Stromal cell of bone marrow (primary cell): ENCODE data around the gene CNTN6.

Experiments
- DNase-seq: peaks from one replicate; pipeline ENCODE4 v3.0.0-alpha.2; 2012; ENCODE audit warnings: low read depth

CNTN6 gene

DNA sequence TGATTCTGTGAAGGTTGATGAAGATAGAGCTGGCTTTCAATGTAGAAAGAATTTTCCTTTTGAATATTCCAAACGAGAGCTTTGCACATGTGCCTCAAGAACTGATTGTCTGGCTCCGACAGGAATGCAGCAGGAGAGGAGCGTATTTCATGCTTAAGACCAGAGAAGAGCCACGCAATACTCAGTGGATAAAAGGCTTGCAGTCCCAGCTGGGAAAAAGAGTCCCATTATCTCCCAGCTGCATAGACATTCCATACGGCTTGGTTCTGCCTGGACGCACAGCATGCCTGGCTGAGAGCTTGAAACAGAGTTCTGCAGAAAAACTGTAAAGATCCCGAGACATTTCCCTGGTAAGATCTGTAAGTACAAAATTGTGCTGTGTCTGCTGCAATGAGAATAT, at the start of gene CNTN6:
TSS of gene CNTN6 (plus strand) at position 254 of the 400 bp plus-strand sequence. CDS start 54,985 bp downstream, outside the sequence.
- DNase-seq: no peak

- no peak for DNase-seq
Observed at GRCh38 chr3:1048558-1048957, 44.3 kb upstream of the CNTN6 start.

GRCh38 chr3:1055870-1056269, 37.0 kb upstream of the CNTN6 start:
- DNase-seq: no peak

DNA sequence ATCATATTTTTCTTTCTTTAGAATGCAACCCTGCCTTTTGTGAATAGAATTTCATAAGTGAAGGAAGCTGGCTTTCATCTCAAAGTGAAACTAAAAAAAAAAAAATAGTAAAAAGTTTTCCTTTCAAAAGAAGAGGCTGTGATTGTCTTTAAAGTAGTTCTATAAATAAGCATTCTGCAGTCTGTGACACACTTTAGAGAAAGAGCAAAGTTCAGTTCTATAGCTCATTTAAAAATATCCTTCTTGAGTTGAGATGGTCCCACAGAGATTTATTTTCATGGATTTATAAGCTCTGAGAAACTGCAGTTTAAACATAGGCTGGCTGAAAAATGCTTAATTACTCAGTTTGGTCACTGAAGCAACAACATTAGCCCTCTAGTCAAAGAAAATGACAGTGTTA, 36.1 kb upstream of the CNTN6 start:
- DNase-seq: no peak

DNA sequence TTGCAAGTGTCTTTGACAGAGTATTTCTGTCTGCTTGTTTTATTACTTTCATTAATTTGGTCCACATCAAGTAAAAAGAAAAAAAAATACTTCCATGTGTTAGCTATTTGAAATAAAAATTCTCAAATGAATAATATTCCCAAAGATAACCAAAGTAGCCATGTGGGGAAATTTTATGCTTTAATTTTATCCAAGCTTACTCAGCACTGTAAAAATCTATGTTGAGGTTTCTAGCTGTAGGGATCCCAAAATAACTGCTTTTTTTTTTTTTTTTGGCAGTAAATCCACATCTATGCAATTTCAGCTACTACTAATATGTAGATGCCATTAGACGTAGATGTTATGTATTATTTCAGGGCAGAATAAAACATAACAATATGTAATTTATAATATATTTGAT, 35.4 kb upstream of the CNTN6 start:
- DNase-seq: no peak

GRCh38 chr3:1068985-1069384, 23.8 kb upstream of the CNTN6 start:
- no peak for DNase-seq

GRCh38 chr3:1072041-1072440, 20.8 kb upstream of the CNTN6 start:
- no peak for DNase-seq

- DNase-seq: no peak
Observed at GRCh38 chr3:1079662-1080061, 13.2 kb upstream of the CNTN6 start.

GRCh38 chr3:1082108-1082507, 10.7 kb upstream of the CNTN6 start:
- DNase-seq: peak; percentile 30

GRCh38 chr3:1087066-1087560, 5.7 kb upstream of the CNTN6 start:
- peak; percentile 89 for DNase-seq

GRCh38 chr3:1088503-1088902, 4.3 kb upstream of the CNTN6 start:
- no peak for DNase-seq

DNA sequence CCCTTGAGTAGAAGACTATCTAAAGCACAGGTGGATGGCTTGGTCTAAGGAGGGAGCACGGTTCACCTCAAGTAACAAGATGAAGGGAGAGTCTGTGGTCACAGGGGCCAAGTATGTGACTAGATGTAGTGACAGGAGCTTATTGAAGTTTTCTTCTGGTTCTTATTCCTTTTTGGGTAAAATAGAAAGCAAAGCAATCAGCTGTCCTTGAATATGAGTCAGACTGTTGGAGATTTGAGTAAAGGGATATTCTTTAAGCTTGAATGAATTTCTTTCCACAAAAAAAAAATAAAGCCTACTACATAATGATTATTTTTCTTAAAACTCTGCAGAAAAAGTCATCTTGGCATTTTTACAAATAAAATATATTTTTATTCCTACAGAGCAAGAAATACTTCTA, 1.5 kb upstream of the CNTN6 start:
- no peak for DNase-seq

DNA sequence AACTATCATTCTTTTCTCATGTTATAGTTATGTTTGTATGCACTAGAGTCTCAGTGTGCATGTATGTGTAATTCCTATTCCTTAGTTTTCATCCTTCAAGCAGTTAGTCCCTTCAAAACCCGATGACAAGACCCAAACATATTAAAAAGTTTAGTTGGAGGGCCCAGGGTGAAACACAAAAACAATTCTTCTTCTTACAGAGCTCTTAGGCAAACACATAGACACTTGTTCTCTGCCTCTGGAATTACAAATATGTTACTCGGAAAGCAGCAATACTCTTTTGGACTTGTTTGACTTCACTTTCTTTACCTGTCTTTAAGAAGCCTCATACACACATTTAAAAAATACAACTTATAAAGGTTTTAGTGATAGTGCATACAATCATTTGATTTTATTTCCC, 763 bp upstream of the CNTN6 start:
- no peak for DNase-seq

GRCh38 chr3:1093217-1093616, 393 bp downstream of the CNTN6 start:
- DNase-seq: no peak

DNA sequence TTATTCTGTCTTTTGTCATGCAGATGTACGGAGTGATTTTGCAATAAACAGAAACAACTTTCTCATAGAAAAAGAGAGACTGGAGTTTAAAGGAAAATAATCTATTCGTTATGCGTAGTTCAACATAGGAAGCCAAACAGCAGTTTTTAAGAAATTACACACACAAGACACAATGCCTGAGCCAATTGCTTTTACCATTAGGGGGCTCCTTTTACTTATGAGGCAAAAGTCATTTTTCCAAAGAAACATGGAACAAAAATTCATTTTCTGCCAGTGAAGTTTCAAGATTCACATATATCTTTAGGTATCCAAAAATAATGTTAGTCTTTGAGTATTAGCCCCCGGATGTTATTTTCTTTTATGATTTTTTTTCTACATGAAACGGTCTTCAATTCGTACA, 10.7 kb downstream of the CNTN6 start:
- DNase-seq: no peak

DNA sequence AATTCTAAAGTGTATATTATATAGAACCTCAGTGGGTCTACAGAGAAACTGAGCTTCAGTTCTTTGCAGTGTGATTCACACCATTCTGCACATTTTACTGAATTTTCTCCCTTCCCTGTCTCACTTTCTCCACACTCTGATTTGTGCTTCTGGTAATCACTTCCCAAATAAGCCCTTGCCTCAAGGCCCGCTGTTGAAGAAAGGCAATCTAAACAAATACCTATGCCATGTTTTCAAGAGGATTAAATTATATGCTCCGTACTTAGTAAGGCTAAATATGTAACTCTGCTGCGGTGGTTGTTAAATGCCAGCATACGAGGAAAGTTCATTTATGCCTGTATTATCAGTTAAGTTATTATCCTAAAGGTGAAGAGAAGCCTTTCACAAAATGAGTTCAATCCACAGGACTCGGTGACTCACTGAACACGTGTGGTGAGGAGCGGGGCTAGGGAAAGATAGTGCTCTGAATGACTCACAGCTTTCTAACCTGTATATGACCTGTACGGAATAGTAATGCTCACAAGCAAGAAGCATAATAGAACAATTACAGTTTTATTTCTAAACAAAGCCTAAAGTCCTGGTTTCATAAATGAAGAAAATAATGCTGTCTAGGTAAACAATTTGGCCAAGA, 25.1 kb downstream of the CNTN6 start:
- no peak for DNase-seq

DNA sequence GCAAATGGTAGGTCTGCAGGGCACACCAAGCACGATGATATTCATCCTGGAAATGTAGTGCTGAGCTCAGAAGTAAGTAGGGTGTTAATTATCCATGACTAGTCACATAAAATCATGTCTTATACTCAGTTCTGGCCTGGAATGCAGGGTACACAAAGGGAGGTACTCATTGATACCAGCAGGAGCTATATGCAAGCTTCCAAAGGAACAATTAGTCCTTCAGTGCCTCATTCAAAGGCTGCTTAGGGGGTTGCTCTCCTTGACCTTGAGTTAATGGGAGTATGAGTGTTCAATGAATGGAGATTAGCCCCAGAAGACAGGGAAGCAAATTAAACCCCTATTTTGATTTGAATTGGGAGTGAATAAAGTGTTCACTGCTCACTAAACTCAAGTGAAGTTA, 38.3 kb downstream of the CNTN6 start:
- no peak for DNase-seq

DNA sequence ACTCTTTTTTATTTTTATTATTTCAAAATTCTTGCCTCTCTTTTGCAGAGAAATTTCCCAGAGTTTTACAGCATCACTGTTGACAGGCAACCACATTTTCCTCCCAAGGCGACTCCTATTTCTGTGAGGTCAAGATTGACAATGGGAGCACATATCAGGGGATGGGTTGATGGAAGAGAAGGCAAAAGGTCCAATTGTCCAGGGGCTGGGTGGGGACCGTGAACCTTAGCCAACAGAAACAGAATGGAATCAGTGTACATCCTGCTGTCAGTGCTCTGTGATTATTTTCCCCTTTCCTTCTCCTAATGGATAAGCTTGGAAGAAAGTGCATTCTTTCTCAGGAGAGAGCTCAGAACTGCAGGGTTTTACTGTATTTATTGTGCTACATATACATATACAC, 42.4 kb downstream of the CNTN6 start:
- no peak for DNase-seq

- no peak for DNase-seq
Observed at GRCh38 chr3:1138036-1138435, 45.2 kb downstream of the CNTN6 start.

DNA sequence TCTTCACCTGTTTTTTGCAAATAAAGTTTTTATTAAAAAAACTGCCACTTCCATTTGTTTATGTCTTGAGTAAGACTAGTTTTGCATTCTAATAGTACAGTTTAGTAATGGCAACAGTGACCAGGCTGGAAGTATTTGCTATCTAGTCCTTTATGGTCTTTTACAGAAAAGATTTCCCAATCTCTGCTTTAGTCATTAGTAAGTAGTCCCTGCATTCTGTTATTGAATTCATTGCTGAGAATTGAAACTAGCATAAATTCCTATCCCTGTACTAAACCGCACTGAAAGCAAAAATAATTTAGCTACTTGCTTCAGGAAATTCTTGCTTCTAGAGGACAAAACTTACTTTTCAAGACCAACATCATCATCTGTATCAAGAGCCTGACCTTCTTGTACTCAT, 46.2 kb downstream of the CNTN6 start:
- DNase-seq: no peak

- no peak for DNase-seq
Observed at GRCh38 chr3:1147326-1147725, 54.5 kb downstream of the CNTN6 start.

GRCh38 chr3:1147819-1148218, 55.0 kb downstream of the CNTN6 start:
- DNase-seq: no peak

DNA sequence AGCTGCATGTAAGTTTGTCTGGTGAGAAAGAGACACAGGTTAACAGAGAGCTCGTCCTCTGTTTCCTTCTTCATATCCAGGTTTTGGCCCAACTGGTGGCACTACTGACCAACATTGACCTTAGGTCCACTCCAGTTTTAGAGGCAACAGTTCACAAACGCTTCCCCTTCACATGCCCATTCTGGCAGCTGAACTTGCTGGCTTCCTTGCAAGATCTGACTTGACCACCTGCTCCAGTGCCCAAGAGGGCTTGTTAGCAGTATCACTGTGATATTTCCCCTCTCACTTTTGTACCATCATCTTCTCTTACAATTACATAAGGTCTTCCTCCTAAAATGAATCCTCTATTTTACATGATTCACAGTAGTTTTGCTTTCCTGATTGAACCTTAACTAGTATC, 71.3 kb downstream of the CNTN6 start:
- no peak for DNase-seq

DNA sequence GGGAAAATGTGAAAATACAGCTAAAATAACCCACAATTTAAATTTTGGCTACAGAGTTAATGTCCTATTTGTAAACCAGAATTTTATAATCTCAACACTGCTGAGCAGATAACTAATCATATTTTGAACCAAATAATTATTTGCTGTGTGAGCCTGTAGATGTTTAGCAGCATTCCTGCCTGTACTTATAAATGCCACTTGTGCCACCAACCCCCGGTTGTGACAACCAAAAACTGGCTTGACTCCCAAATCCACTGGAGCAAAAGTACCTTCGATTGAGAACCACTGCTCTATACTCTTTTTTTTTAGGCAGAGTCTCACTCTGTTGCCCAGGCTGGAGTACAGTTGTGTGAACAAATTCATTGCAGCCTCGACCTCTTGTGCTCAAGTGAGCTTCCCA, 78.5 kb downstream of the CNTN6 start:
- DNase-seq: no peak

GRCh38 chr3:1172644-1173043, 79.8 kb downstream of the CNTN6 start:
- DNase-seq: no peak
